ENCODE results near the gene TBC1D22A. TPM values are rescaled to one million over a fixed set of nuclear protein-coding genes. Genes with fewer than 3 reads are reported as not detected.
A peak's percentile ranks its signal among the peaks of the same experiment; 100 is the strongest.

TBC1D22A gene
- total and polyA plus RNA-seq, 10 of the 15 experiments (the other 5 are each of a cell fraction or from before 2014, with no cell fraction given), result 0.63 to 44.7 (median 27.4) TPM

DNA sequence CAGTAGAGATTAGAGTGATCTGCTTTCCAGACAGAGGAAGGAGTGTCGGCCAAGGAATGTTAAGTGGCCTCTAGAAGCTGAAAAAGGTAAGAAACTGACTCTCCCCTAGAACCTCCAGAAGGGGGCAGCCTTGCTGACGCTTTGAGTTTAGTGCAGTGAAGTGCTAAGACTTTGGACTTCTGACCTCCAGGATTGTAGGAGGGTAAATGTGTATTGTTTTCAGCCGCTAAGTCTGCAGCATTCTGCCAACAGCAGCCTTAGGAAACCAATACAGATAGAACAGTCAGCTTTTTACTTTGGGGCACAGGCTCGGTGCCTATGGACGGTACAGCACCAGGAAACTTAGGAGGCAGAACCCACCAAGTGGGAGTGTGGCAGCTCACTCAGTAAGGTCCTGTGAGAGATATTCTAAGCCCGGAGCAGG, 3.6 kb upstream of the TBC1D22A start (continued):
- TF ChIP-seq, protein P1, sequence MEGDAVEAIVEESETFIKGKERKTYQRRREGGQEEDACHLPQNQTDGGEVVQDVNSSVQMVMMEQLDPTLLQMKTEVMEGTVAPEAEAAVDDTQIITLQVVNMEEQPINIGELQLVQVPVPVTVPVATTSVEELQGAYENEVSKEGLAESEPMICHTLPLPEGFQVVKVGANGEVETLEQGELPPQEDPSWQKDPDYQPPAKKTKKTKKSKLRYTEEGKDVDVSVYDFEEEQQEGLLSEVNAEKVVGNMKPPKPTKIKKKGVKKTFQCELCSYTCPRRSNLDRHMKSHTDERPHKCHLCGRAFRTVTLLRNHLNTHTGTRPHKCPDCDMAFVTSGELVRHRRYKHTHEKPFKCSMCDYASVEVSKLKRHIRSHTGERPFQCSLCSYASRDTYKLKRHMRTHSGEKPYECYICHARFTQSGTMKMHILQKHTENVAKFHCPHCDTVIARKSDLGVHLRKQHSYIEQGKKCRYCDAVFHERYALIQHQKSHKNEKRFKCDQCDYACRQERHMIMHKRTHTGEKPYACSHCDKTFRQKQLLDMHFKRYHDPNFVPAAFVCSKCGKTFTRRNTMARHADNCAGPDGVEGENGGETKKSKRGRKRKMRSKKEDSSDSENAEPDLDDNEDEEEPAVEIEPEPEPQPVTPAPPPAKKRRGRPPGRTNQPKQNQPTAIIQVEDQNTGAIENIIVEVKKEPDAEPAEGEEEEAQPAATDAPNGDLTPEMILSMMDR (IDR thresholded peaks at IDR 0.05 in 2 of 3, conservative IDR thresholded peaks at IDR 0.05 in 1 of 3; ENCODE audit: control insufficient read depth in 2 of 3, extremely low read depth in 1 of 3, insufficient read depth in 1 of 3, low read depth in 3 of 3, low read length in 3 of 3), result peak; percentile 75 to 84 (median 78)
- TF ChIP-seq, protein P2, sequence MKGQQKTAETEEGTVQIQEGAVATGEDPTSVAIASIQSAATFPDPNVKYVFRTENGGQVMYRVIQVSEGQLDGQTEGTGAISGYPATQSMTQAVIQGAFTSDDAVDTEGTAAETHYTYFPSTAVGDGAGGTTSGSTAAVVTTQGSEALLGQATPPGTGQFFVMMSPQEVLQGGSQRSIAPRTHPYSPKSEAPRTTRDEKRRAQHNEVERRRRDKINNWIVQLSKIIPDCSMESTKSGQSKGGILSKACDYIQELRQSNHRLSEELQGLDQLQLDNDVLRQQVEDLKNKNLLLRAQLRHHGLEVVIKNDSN (IDR thresholded peaks at IDR 0.05; ENCODE audit: borderline replicate concordance, extremely low read length, insufficient read depth, low read depth, low read length), result no peak
- TF ChIP-seq LARP7 (IDR thresholded peaks at IDR 0.05), result no peak
- TF ChIP-seq, protein P3, sequence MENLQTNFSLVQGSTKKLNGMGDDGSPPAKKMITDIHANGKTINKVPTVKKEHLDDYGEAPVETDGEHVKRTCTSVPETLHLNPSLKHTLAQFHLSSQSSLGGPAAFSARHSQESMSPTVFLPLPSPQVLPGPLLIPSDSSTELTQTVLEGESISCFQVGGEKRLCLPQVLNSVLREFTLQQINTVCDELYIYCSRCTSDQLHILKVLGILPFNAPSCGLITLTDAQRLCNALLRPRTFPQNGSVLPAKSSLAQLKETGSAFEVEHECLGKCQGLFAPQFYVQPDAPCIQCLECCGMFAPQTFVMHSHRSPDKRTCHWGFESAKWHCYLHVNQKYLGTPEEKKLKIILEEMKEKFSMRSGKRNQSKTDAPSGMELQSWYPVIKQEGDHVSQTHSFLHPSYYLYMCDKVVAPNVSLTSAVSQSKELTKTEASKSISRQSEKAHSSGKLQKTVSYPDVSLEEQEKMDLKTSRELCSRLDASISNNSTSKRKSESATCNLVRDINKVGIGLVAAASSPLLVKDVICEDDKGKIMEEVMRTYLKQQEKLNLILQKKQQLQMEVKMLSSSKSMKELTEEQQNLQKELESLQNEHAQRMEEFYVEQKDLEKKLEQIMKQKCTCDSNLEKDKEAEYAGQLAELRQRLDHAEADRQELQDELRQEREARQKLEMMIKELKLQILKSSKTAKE (IDR thresholded peaks at IDR 0.05; ENCODE audit: low read depth, poor library complexity, severe bottlenecking), result peak; percentile 29
- TF ChIP-seq ETV6 (conservative IDR thresholded peaks at IDR 0.05 in 1 of 2, IDR thresholded peaks at IDR 0.05 in 1 of 2; ENCODE audit: borderline replicate concordance in 1 of 2, low read depth in 1 of 2), result no peak
- TF ChIP-seq, protein P4, sequence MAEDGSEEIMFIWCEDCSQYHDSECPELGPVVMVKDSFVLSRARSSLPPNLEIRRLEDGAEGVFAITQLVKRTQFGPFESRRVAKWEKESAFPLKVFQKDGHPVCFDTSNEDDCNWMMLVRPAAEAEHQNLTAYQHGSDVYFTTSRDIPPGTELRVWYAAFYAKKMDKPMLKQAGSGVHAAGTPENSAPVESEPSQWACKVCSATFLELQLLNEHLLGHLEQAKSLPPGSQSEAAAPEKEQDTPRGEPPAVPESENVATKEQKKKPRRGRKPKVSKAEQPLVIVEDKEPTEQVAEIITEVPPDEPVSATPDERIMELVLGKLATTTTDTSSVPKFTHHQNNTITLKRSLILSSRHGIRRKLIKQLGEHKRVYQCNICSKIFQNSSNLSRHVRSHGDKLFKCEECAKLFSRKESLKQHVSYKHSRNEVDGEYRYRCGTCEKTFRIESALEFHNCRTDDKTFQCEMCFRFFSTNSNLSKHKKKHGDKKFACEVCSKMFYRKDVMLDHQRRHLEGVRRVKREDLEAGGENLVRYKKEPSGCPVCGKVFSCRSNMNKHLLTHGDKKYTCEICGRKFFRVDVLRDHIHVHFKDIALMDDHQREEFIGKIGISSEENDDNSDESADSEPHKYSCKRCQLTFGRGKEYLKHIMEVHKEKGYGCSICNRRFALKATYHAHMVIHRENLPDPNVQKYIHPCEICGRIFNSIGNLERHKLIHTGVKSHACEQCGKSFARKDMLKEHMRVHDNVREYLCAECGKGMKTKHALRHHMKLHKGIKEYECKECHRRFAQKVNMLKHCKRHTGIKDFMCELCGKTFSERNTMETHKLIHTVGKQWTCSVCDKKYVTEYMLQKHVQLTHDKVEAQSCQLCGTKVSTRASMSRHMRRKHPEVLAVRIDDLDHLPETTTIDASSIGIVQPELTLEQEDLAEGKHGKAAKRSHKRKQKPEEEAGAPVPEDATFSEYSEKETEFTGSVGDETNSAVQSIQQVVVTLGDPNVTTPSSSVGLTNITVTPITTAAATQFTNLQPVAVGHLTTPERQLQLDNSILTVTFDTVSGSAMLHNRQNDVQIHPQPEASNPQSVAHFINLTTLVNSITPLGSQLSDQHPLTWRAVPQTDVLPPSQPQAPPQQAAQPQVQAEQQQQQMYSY (CRISPR knock-in tag; IDR thresholded peaks at IDR 0.05), result no peak
- TF ChIP-seq BHLHE40 (IDR thresholded peaks at IDR 0.05; ENCODE audit: borderline replicate concordance in 1 of 2, low read depth in 2 of 2, low read length in 1 of 2), result 0 out of 4 replicates have a peak, but pooled peaks of 1 of the 2 experiments have one; percentile 27
- TF ChIP-seq SMC3 (IDR thresholded peaks at IDR 0.05; ENCODE audit: borderline replicate concordance, low read length), result peak; percentile 92
- TF ChIP-seq ZNF274 (IDR thresholded peaks at IDR 0.05; ENCODE audit: insufficient read depth, insufficient read length), result no peak
- TF ChIP-seq, protein P5, sequence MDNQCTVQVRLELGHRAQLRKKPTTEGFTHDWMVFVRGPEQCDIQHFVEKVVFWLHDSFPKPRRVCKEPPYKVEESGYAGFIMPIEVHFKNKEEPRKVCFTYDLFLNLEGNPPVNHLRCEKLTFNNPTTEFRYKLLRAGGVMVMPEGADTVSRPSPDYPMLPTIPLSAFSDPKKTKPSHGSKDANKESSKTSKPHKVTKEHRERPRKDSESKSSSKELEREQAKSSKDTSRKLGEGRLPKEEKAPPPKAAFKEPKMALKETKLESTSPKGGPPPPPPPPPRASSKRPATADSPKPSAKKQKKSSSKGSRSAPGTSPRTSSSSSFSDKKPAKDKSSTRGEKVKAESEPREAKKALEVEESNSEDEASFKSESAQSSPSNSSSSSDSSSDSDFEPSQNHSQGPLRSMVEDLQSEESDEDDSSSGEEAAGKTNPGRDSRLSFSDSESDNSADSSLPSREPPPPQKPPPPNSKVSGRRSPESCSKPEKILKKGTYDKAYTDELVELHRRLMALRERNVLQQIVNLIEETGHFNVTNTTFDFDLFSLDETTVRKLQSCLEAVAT (IDR thresholded peaks at IDR 0.05), result no peak
- TF ChIP-seq ESRRA (IDR thresholded peaks at IDR 0.05; ENCODE audit: low read length), result peak; percentile 91; the same call in 1 of the 2 replicates
- TF ChIP-seq NR2F1 (conservative IDR thresholded peaks at IDR 0.05), result peak; percentile 85
- TF ChIP-seq IKZF2 (IDR thresholded peaks at IDR 0.05), result no peak; a peak in 1 of 4 replicates

Measured in GM12878 (cell line).